ENCODE measurements around the gene ATP11C. TPM values are rescaled to one million over a fixed set of nuclear protein-coding genes. Genes with fewer than 3 reads are reported as not detected.

The ATP11C gene
- total RNA-seq, 4 donors from 2014 or later: 22.8 to 40.3 (median 26.2) TPM

DNA sequence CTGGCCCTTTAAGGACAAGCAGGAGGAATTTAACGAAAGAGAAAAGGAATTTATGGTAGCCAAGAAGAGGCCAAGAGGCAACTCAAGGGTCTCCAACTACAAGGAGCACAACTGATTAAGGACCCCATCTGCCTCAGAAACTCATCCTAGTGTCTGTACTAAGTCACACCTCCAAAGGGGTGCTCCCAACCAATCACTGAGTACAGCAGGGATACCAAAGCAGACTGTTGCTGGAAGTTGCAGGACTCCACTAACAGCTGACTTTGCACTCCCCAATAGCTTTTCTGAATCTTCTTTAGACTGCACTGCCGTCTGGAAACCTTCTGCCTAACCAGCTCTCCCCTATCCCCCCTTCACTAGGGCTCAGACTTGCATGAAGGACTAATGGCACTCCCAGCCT is 50.6 kb downstream of the ATP11C start:
- no peaks in the 10 kb centered on the region for H3K27me3 ChIP-seq
- intact Hi-C loops (cut with DNase I): no loop called here
- H3K4me1 ChIP-seq: no peaks in the 10 kb centered on the region
- no peak for DNase-seq
- H3K36me3 ChIP-seq: no peaks in the 10 kb centered on the region
- no peak overlapping the region for H3K27ac ChIP-seq
- 66 to 76% methylated on average over 2 of the region's 2 CpGs for WGBS, 2 donors
- TF ChIP-seq, protein P1, sequence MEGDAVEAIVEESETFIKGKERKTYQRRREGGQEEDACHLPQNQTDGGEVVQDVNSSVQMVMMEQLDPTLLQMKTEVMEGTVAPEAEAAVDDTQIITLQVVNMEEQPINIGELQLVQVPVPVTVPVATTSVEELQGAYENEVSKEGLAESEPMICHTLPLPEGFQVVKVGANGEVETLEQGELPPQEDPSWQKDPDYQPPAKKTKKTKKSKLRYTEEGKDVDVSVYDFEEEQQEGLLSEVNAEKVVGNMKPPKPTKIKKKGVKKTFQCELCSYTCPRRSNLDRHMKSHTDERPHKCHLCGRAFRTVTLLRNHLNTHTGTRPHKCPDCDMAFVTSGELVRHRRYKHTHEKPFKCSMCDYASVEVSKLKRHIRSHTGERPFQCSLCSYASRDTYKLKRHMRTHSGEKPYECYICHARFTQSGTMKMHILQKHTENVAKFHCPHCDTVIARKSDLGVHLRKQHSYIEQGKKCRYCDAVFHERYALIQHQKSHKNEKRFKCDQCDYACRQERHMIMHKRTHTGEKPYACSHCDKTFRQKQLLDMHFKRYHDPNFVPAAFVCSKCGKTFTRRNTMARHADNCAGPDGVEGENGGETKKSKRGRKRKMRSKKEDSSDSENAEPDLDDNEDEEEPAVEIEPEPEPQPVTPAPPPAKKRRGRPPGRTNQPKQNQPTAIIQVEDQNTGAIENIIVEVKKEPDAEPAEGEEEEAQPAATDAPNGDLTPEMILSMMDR (IDR thresholded peaks at IDR 0.05): no peak
- no peak for TF ChIP-seq POLR2A (IDR thresholded peaks at IDR 0.05)
- H3K4me3 ChIP-seq (replicated peaks in 1 of 3): no peak overlapping the region
- H3K9me3 ChIP-seq: no peaks in the 10 kb centered on the region

DNA sequence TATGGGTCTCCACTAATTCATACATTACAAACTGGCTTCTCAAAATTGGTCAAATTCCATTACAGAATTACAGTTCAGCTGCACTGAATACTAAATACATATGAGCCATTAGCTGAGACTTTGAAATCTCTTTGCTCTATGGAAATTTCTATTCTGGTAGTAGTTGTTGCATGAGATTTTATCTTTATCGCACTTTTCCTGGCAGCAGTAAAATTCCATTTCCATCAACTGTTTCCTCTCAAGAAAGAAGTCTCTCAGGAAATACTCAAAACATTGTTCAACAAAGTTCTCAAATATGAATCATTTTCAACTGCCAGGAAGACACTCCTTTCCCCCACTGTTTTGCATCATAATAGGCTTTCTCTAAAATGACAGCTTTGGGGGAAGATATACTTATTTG is 51.3 kb downstream of the ATP11C start:
- no peak for DNase-seq
- H3K4me3 ChIP-seq (replicated peaks in 1 of 3): no peak overlapping the region
- peak overlapping the region in 1 of 3 donors; percentile 11 for H3K27ac ChIP-seq
- H3K9me3 ChIP-seq: no peaks in the 10 kb centered on the region
- no peaks in the 10 kb centered on the region for H3K4me1 ChIP-seq
- TF ChIP-seq POLR2A (IDR thresholded peaks at IDR 0.05): no peak
- TF ChIP-seq, protein P1 (IDR thresholded peaks at IDR 0.05): no peak
- no peaks in the 10 kb centered on the region for H3K36me3 ChIP-seq
- 44 to 70% methylated on average over 1 of the region's 1 CpG for WGBS, 2 donors
- no peaks in the 10 kb centered on the region for H3K27me3 ChIP-seq
- intact Hi-C loops (cut with DNase I): no loop called here

DNA sequence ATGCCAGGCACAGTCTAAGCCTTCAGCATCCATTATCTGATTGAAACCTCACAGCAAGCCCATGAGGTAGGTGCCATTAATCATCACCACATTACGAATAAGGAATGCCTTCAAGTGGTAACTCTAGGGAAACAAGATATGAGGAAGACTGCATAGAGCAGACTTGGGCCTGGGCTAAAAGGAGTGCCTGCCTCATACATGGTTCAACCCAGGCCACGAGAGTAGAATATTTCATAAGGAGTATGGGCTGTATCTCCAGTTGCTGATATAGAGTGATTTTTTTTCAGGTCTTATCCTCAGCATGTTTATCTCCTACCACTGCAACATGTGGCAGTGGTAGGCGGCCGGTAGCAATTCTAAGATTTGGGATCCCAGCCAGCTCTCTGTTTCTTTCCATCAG is 51.7 kb downstream of the ATP11C start:
- no peaks in the 10 kb centered on the region for H3K4me1 ChIP-seq
- no peak for TF ChIP-seq POLR2A (IDR thresholded peaks at IDR 0.05)
- TF ChIP-seq, protein P1 (IDR thresholded peaks at IDR 0.05): no peak
- intact Hi-C loops (cut with DNase I): no loop called here
- no peaks in the 10 kb centered on the region for H3K27me3 ChIP-seq
- H3K9me3 ChIP-seq: no peaks in the 10 kb centered on the region
- no peak overlapping the region for H3K4me3 ChIP-seq (replicated peaks in 1 of 3)
- WGBS, 2 donors: 66% methylated on average over 4 of the region's 4 CpGs
- peak overlapping the region in 1 of 3 donors; percentile 11 for H3K27ac ChIP-seq
- H3K36me3 ChIP-seq: no peaks in the 10 kb centered on the region
- no peak for DNase-seq

DNA sequence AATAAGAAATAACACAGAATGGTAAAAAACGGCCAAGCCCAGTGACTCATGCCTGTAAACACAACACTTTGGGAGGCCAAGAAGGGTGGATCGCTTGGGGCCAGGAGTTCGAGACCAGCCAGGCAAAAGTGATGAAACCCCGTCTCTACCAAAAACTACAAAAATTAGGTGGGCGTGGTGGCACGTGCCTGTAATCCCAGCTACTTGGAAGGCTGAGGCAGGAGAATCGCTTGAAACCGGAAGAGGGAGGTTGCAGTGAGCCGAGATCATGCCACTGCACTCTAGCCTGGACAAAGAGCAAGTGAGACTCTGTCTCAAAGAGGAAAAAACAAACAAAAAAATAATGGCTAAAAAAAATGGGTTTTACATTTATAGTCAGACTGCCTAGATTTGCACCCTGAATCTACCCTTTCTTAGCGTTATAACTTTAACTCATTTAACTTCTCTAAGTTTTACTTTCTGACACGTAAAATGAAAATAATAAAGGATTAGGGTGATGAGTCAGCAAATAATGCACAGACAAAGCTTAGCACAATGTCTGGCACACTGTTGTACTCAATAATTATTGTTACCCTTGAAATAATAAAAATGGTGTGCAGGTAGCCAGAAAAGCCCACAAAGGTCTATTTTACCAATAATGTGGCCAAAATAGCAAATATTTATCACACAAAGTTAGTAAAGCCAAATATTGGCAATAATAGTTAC is 55.0 kb downstream of the ATP11C start:
- Histone ChIP-seq H3K27me3 (no peaks in the 10 kb centered on the region), H3K4me3 (replicated peaks in 1 of 3) (no peak overlapping the region), H3K27ac (no peak overlapping the region), H3K36me3 (no peaks in the 10 kb centered on the region), H3K4me1 (no peaks in the 10 kb centered on the region), H3K9me3 (no peaks in the 10 kb centered on the region)
- DNase-seq: no peak
- TF ChIP-seq POLR2A (IDR thresholded peaks at IDR 0.05): no peak
- TF ChIP-seq, protein P1 (IDR thresholded peaks at IDR 0.05): no peak
- 87 to 90% methylated on average over 11 of the region's 11 CpGs for whole genome bisulfite sequencing, 2 donors
- intact Hi-C loops (cut with DNase I): no loop called here

DNA sequence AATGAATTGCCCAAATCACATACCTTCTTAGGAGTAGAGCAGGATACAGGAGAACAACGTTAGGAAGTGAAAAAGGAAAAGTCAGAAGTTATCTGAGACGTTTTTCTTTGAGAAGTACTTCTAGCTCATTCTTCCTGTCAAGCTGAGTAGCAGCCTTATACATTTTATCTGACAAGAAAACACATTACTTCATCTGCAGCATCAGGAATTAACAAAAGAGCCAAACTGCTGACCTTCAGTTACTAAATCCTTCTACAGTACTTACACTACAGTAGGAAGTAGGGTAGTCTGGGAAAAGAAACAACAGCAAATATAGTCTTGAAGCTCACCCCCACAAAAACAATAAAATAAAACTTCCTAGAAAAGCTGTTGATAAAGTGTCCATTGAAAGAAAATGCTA is 57.0 kb downstream of the ATP11C start:
- intact Hi-C loops (cut with DNase I): no loop called here
- H3K36me3 ChIP-seq: no peaks in the 10 kb centered on the region
- no peak for DNase-seq
- H3K4me3 ChIP-seq (replicated peaks in 1 of 3): no peak overlapping the region
- no peak overlapping the region for H3K27ac ChIP-seq
- H3K4me1 ChIP-seq: no peaks in the 10 kb centered on the region
- WGBS, 2 donors: 61 to 80% methylated on average over 2 of the region's 2 CpGs
- H3K27me3 ChIP-seq: no peaks in the 10 kb centered on the region
- no peaks in the 10 kb centered on the region for H3K9me3 ChIP-seq
- TF ChIP-seq, protein P1 (IDR thresholded peaks at IDR 0.05): no peak
- TF ChIP-seq POLR2A (IDR thresholded peaks at IDR 0.05): no peak

Measured in thyroid gland (tissue), 4 donors.